A549 (cell line): Measurements from ENCODE around the gene RUNX3. TPM values are rescaled to one million over a fixed set of nuclear protein-coding genes. Genes with fewer than 3 reads are reported as not detected.

Experiments
- ATAC-seq, 2 experiments: fragments of 200-7000 bp in 1 of 2; fragments of >200 bp in 1 of 2; cut with Nextera tagmentation in 1 of 2; cut with Tn5 transposase in 1 of 2; 3 replicates each; pipeline versions ENCODE4 v1.8.0 to v1.9.1; 2018 to 2020; ENCODE audit warnings: mild to moderate bottlenecking in 1 of 2, moderate library complexity in 1 of 2
- CTCF ChIA-PET: fragments of 300-600 bp; sonication (Branson Sonifier 250); formaldehyde crosslinking; extraction: SDS; loops from one replicate; lab custom pipeline; 2021; ENCODE audit warnings: antibody characterized with exemption, inconsistent platforms; lab: Yijun Ruan, JAX
- POLR2A ChIA-PET: fragments of 350-600 bp; formaldehyde crosslinking; extraction: SDS; loops from one replicate; lab custom pipeline; 2021; ENCODE audit warnings: antibody characterized with exemption, inconsistent platforms; lab: Yijun Ruan, JAX
- DNase-seq, 2 experiments: peaks; one replicate each; pipeline versions ENCODE4 v3.0.0 to v3.0.0-alpha.2; 2011 to 2016; ENCODE audit warnings: low read depth in 1 of 2, low spot score in 1 of 2
- FAIRE-seq: peaks from 2 replicates; lab custom pipeline; 2011; peaks lifted over from hg19 to GRCh38; lab: Jason Lieb, UNC
- H3K27ac ChIP-seq, 2 experiments: fragments of >200 bp; sonication (Bioruptor Twin); formaldehyde crosslinking; 3 replicates each; pipeline ENCODE4 v1.5.1; 2016 to 2017
- H3K4me1 ChIP-seq: fragments of >200 bp; sonication (Bioruptor Twin); formaldehyde crosslinking; 3 replicates; pipeline ENCODE4 v1.6.1; 2016
- H3K4me2 ChIP-seq: fragments of >200 bp; sonication (Bioruptor Twin); formaldehyde crosslinking; 3 replicates; pipeline ENCODE4 v1.6.1; 2016
- H3K4me3 ChIP-seq: fragments of >200 bp; sonication (Bioruptor Twin); formaldehyde crosslinking; 3 replicates; pipeline ENCODE4 v1.5.1; 2016
- H3K9me3 ChIP-seq: fragments of >200 bp; sonication (Bioruptor Twin); formaldehyde crosslinking; 3 replicates; pipeline ENCODE4 v1.6.1; 2016
- BHLHE40 ChIP-seq: IDR thresholded peaks from 2 replicates; pipeline ENCODE4 v1.6.1; 2012; ENCODE audit warnings: low read depth, low read length, inconsistent platforms
- CEBPB ChIP-seq, 2 experiments: fragments of >200 bp in 1 of 2; sonication (Bioruptor Twin) in 1 of 2; formaldehyde crosslinking in 1 of 2; IDR thresholded peaks; 2 replicates each; pipeline ENCODE4 v1.6.1; 2012 to 2016
- E2F6 ChIP-seq: IDR thresholded peaks from 2 replicates; pipeline ENCODE4 v1.6.1; 2012; ENCODE audit warnings: low read depth, borderline replicate concordance
- EHF ChIP-seq: fragments of 250-450 bp; sonication (Bioruptor Pico); IDR thresholded peaks from 2 replicates; pipeline ENCODE4 v1.5.0; 2020; ENCODE audit warnings: mild to moderate bottlenecking
- EP300 ChIP-seq, 2 experiments: fragments of >200 bp; sonication (Bioruptor Twin); formaldehyde crosslinking; IDR thresholded peaks; 2 replicates in 1 of 2; 3 replicates in 1 of 2; pipeline ENCODE4 v1.6.1; 2016 to 2017
- ESRRA ChIP-seq: fragments of 150-350 bp; IDR thresholded peaks from 2 replicates; pipeline ENCODE4 v1.6.1; 2014; ENCODE audit warnings: mild to moderate bottlenecking, low read length, borderline replicate concordance
- FOSB ChIP-seq: fragments of 250-450 bp; sonication (Bioruptor Pico); IDR thresholded peaks from 2 replicates; pipeline ENCODE4 v1.5.0; 2020; ENCODE audit warnings: mild to moderate bottlenecking, moderate library complexity
- FOSL2 ChIP-seq, 2 experiments: fragments of 450-650 bp in 1 of 2; fragments of >200 bp in 1 of 2; sonication (Bioruptor Twin) in 1 of 2; formaldehyde crosslinking; IDR thresholded peaks; 2 replicates each; pipeline versions ENCODE4 v1.5.0 to v1.6.1; 2016 to 2020; ENCODE audit warnings: mild to moderate bottlenecking in 1 of 2, moderate library complexity in 1 of 2
- HMGXB4 ChIP-seq: fragments of 250-450 bp; sonication (Bioruptor Pico); IDR thresholded peaks from 2 replicates; pipeline ENCODE4 v1.5.0; 2021; ENCODE audit warnings: mild to moderate bottlenecking, moderate library complexity, borderline replicate concordance
- HOXB5 ChIP-seq: fragments of 250-450 bp; sonication (Bioruptor Pico); IDR thresholded peaks from 2 replicates; pipeline ENCODE4 v1.5.0; 2020; ENCODE audit warnings: mild to moderate bottlenecking, moderate library complexity
- JUNB ChIP-seq: fragments of >200 bp; sonication (Bioruptor Twin); formaldehyde crosslinking; IDR thresholded peaks from 2 replicates; pipeline ENCODE4 v1.6.1; 2016
- KDM1A ChIP-seq: fragments of 200-600 bp; sonication (generic); IDR thresholded peaks from 2 replicates; pipeline ENCODE4 v1.6.1; 2016; ENCODE audit warnings: low read depth, mild to moderate bottlenecking
- MAFK ChIP-seq: fragments of 450-650 bp; IDR thresholded peaks from 2 replicates; pipeline ENCODE4 v1.6.1; 2014; ENCODE audit not compliant: partially characterized antibody
- MAZ ChIP-seq: fragments of 150-350 bp; IDR thresholded peaks from 2 replicates; pipeline ENCODE4 v1.6.1; 2014; ENCODE audit warnings: antibody characterized with exemption, low read depth, low read length, borderline replicate concordance
- MYC ChIP-seq: IDR thresholded peaks from 2 replicates; pipeline ENCODE4 v1.6.1; 2012; ENCODE audit warnings: mild to moderate bottlenecking, inconsistent platforms, low read length, improper control_type of control experiment, borderline replicate concordance
- NR3C1 ChIP-seq: fragments of >200 bp; sonication (Bioruptor Twin); formaldehyde crosslinking; IDR thresholded peaks from 3 replicates; pipeline ENCODE4 v1.6.1; 2017
- PBX3 ChIP-seq: IDR thresholded peaks from 2 replicates; pipeline ENCODE4 v1.6.1; 2012
- PHF8 ChIP-seq: fragments of 200-600 bp; sonication (generic); IDR thresholded peaks from 2 replicates; pipeline ENCODE4 v1.6.1; 2016; ENCODE audit warnings: low read depth, mild to moderate bottlenecking, antibody characterized with exemption, moderate library complexity, borderline replicate concordance
- RCOR1 ChIP-seq: fragments of 150-350 bp; IDR thresholded peaks from 2 replicates; pipeline ENCODE4 v1.6.1; 2014; ENCODE audit warnings: antibody characterized with exemption, low read length, low read depth
- RFX5 ChIP-seq: fragments of 450-650 bp; IDR thresholded peaks from 2 replicates; pipeline ENCODE4 v1.7.1; 2014; ENCODE audit warnings: antibody characterized with exemption, mild to moderate bottlenecking, moderate library complexity
- TFCP2L1 ChIP-seq: fragments of 250-450 bp; sonication (Bioruptor Pico); IDR thresholded peaks from 2 replicates; pipeline ENCODE4 v1.5.0; 2021; ENCODE audit warnings: mild to moderate bottlenecking
- TP53 ChIP-seq: fragments of 250-450 bp; sonication (Bioruptor Pico); IDR thresholded peaks from 2 replicates; pipeline ENCODE4 v1.5.0; 2021; ENCODE audit warnings: mild to moderate bottlenecking, moderate library complexity
- ZFP36 ChIP-seq: fragments of 450-650 bp; IDR thresholded peaks from 2 replicates; pipeline ENCODE4 v1.6.1; 2014; ENCODE audit warnings: borderline replicate concordance; ENCODE audit not compliant: partially characterized antibody
- ZNF302 ChIP-seq: fragments of 250-450 bp; sonication (Bioruptor Pico); IDR thresholded peaks from 2 replicates; pipeline ENCODE4 v1.9.0; 2021; ENCODE audit warnings: inconsistent platforms, mild to moderate bottlenecking, moderate library complexity
- whole genome bisulfite sequencing: methylation state at CpG from one replicate; pipeline ENCODE4 v1.1.6; 2017; ENCODE audit errors: missing lambda C conversion rate; 5-methylcytosine and 5-hydroxymethylcytosine counted together
- polyA plus RNA-seq, 4 experiments: library from polyadenylated mRNA; depleted of rRNA in 3 of 4; stranded (reverse); fragments of >200 nt; fragmentation: RNase III in 1 of 4; extraction: RNeasy Plus Mini Kit Qiagen cat#74134 plus additional on column Dnase treatment in 1 of 4; gene quantifications; 2 replicates in 3 of 4; 3 replicates in 1 of 4; pipeline ENCODE4 v1.2.3, GENCODE V29; 2011 to 2017
- TF ChIP-seq, protein P1 (sequence below): IDR thresholded peaks from 2 replicates; pipeline ENCODE4 v1.6.1; 2012
- TF ChIP-seq, protein P2 (sequence below): fragments of >200 bp; sonication (Bioruptor Twin); formaldehyde crosslinking; IDR thresholded peaks from 2 replicates; pipeline ENCODE4 v1.6.1; 2016

RUNX3 gene
- polyA plus RNA-seq, 2 of the 4 experiments (the other 2 are of a cell fraction): 1.4 to 4.0 TPM

DNA sequence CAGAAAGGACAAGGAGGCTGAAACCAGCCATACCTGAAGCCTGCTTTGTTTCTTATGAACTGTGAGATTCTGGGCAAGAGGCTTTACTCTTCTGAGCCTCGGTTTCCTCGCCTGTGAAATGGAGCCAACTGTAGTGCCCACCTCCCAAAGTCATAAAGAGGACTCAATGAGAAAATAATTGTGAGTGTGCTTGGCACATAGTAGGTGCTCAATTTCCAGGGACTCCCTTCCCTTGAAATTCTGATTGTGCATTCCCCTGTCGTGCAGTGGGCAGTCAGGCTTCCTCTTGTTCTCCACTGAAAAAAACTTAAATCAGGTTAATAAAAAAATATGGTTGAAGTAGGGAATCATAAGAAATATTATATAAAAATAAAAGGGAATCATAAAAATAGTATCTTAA is 37.5 kb upstream of the RUNX3 start:
- FAIRE-seq (no peak), DNase-seq (no peak), ATAC-seq (no peak)
- TF ChIP-seq NR3C1: no peak
- TF ChIP-seq ESRRA: no peak
- no peak for TF ChIP-seq TP53
- TF ChIP-seq KDM1A: no peak
- TF ChIP-seq JUNB: no peak
- no peak for TF ChIP-seq BHLHE40
- TF ChIP-seq EP300 (IDR thresholded peaks at IDR 0.05): no peak
- no peak for TF ChIP-seq ZFP36
- TF ChIP-seq E2F6: no peak
- TF ChIP-seq HOXB5 (CRISPR knock-in tag): no peak
- TF ChIP-seq PHF8: no peak
- no peak for TF ChIP-seq RCOR1
- no peak for TF ChIP-seq HMGXB4 (CRISPR knock-in tag)
- TF ChIP-seq TFCP2L1 (CRISPR knock-in tag): no peak
- Histone ChIP-seq H3K4me3 (no peak overlapping the region), H3K4me2 (no peak overlapping the region), H3K4me1 (peaks cover 10% of the 10 kb centered on the region; the same call in 2 of the 3 replicates), H3K9me3 (no peaks in the 10 kb centered on the region), H3K27ac (no peak overlapping the region)
- POLR2A ChIA-PET: no interaction called here
- CTCF ChIA-PET: interaction anchor here (1.0 to 2.0 kb wide), 2 partner anchors 70 to 118 kb away, joined by 5 read pairs; no protein-coding TSS in a partner anchor
- WGBS: 76% methylated on average over 3 of the region's 3 CpGs

- H3K27ac ChIP-seq: peak overlapping the region in 1 of 2 experiments; percentile 61; a peak in 3 of 6 replicates
- peak; percentile 27 to 50; a peak in 2 of 4 replicates for TF ChIP-seq CEBPB (IDR thresholded peaks at IDR 0.05)
- no peak for TF ChIP-seq FOSL2 (IDR thresholded peaks at IDR 0.05)
- peak; percentile 44; the same call in 1 of the 2 replicates for TF ChIP-seq FOSL2 (CRISPR knock-in tag; IDR thresholded peaks at IDR 0.05)
- no peak for TF ChIP-seq RFX5
- TF ChIP-seq, all 56 proteins: peak for 2
- FAIRE-seq: no peak
- 0 out of 6 replicates have a peak, but pooled peaks of 1 of the 2 experiments have one; percentile 36 for ATAC-seq
- Histone ChIP-seq H3K4me2 (peak overlapping the region; percentile 39; the same call in 1 of the 3 replicates), H3K4me3 (no peak overlapping the region), H3K9me3 (no peaks in the 10 kb centered on the region), H3K4me1 (peaks cover 10% of the 10 kb centered on the region; the same call in 2 of the 3 replicates)
- POLR2A ChIA-PET: no interaction called here
- peak; percentile 17 to 53 for DNase-seq
- CTCF ChIA-PET: interaction anchor here (1.0 to 2.0 kb wide), 2 partner anchors 71 to 117 kb away, joined by 5 read pairs; no protein-coding TSS in a partner anchor
- 42% methylated on average over 7 of the region's 8 CpGs for WGBS
Observed at GRCh38 chr1:24966724-24967346, 36.8 kb upstream of the RUNX3 start.

GRCh38 chr1:24966121-24966723 is 36.1 kb upstream of the RUNX3 start:
- FAIRE-seq (no peak), DNase-seq (no peak), ATAC-seq (no peak)
- Histone ChIP-seq H3K27ac (peak overlapping the region in 1 of 2 experiments; percentile 61; a peak in 3 of 6 replicates), H3K9me3 (no peaks in the 10 kb centered on the region), H3K4me3 (no peak overlapping the region), H3K4me1 (peaks cover 10% of the 10 kb centered on the region; the same call in 2 of the 3 replicates), H3K4me2 (peak overlapping the region; percentile 39; the same call in 1 of the 3 replicates)
- ChIA-PET CTCF (interaction anchor here (1.2 to 2.0 kb wide), 2 partner anchors 27 to 71 kb away, joined by 3 to 5 read pairs; no protein-coding TSS in a partner anchor), POLR2A (no interaction called here)
- no peak for TF ChIP-seq ZNF302 (CRISPR knock-in tag)
- no peak for TF ChIP-seq PBX3
- no peak for TF ChIP-seq TP53
- TF ChIP-seq, protein P1, sequence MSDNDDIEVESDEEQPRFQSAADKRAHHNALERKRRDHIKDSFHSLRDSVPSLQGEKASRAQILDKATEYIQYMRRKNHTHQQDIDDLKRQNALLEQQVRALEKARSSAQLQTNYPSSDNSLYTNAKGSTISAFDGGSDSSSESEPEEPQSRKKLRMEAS: no peak
- TF ChIP-seq MAFK: no peak
- TF ChIP-seq, protein P2, sequence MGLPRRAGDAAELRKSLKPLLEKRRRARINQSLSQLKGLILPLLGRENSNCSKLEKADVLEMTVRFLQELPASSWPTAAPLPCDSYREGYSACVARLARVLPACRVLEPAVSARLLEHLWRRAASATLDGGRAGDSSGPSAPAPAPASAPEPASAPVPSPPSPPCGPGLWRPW: no peak
- TF ChIP-seq MAZ: no peak
- no peak for TF ChIP-seq FOSB
- no peak for TF ChIP-seq EHF (CRISPR knock-in tag)
- no peak for TF ChIP-seq MYC
- 54% methylated on average over 2 of the region's 4 CpGs for WGBS
